Neural cell (in vitro differentiated cells): ENCODE data around the gene SULF2. TPM values are rescaled to one million over a fixed set of nuclear protein-coding genes. Genes with fewer than 3 reads are reported as not detected.

ENCODE experiments used
- H2AFZ ChIP-seq: fragments of 200-600, 300-800 bp; sonication (generic), shearing (Covaris generic); 2 replicates; pipeline ENCODE4 v1.6.0; 2014; ENCODE audit warnings: low read depth, mild to moderate bottlenecking, antibody characterized with exemption, low read length, moderate library complexity
- H3F3A ChIP-seq: fragments of 200-600 bp; shearing (Covaris generic); 2 replicates; pipeline ENCODE4 v1.6.1; 2016; ENCODE audit warnings: mild to moderate bottlenecking, moderate library complexity, mixed read lengths, antibody characterized with exemption, low read length; ENCODE audit not compliant: insufficient read depth, poor library complexity, severe bottlenecking
- H3K27ac ChIP-seq: fragments of 200-600, 300-800 bp; sonication (generic), shearing (Covaris generic); 2 replicates; pipeline ENCODE4 v1.5.1; 2014; ENCODE audit warnings: mild to moderate bottlenecking, low read length, moderate library complexity
- H3K27me3 ChIP-seq: fragments of 300-800, 200-600 bp; sonication (generic), shearing (Covaris generic); 2 replicates; pipeline ENCODE4 v1.6.0; 2014; ENCODE audit warnings: mild to moderate bottlenecking, low read depth, low read length, moderate library complexity; ENCODE audit not compliant: insufficient read depth
- H3K36me3 ChIP-seq: fragments of 300-800, 200-600 bp; sonication (generic), shearing (Covaris generic); 2 replicates; pipeline ENCODE4 v1.5.1; 2014; ENCODE audit warnings: mild to moderate bottlenecking, antibody characterized with exemption, low read length, moderate library complexity; ENCODE audit not compliant: insufficient read depth
- H3K4me2 ChIP-seq: fragments of 300-800, 200-600 bp; sonication (generic), shearing (Covaris generic); 2 replicates; pipeline ENCODE4 v1.6.0; 2014; ENCODE audit warnings: mild to moderate bottlenecking, low read length
- H3K4me3 ChIP-seq: fragments of 300-800, 200-600 bp; sonication (generic), shearing (Covaris generic); 2 replicates; pipeline ENCODE4 v1.5.1; 2014; ENCODE audit warnings: mild to moderate bottlenecking, low read length, moderate library complexity
- H3K79me2 ChIP-seq: fragments of 200-600 bp; shearing (Covaris generic); replicated peaks from 2 replicates; pipeline ENCODE4 v1.6.0; 2014; ENCODE audit warnings: mild to moderate bottlenecking, low read length, moderate library complexity; ENCODE audit not compliant: insufficient read depth
- H3K9ac ChIP-seq: fragments of 300-800, 200-600 bp; sonication (generic), shearing (Covaris generic); 2 replicates; pipeline ENCODE4 v1.6.1; 2016; ENCODE audit warnings: mild to moderate bottlenecking, low read length, mixed read lengths
- H3K9me2 ChIP-seq: fragments of 200-600 bp; shearing (Covaris generic); 2 replicates; pipeline ENCODE4 v1.6.1; 2016; ENCODE audit warnings: mild to moderate bottlenecking, low read length, mixed read lengths; ENCODE audit not compliant: insufficient read depth
- H3K9me3 ChIP-seq: fragments of 200-600, 300-800 bp; sonication (generic), shearing (Covaris generic); 2 replicates; pipeline ENCODE4 v1.6.1; 2016; ENCODE audit warnings: mild to moderate bottlenecking, mixed run types, low read length, moderate library complexity, mixed read lengths
- H4K20me1 ChIP-seq: fragments of 200-600 bp; shearing (Covaris generic); 2 replicates; pipeline ENCODE4 v1.6.1; 2016; ENCODE audit warnings: mild to moderate bottlenecking, mixed run types; ENCODE audit not compliant: insufficient read depth
- CTCF ChIP-seq: fragments of 450-650 bp; IDR thresholded peaks from 2 replicates; pipeline ENCODE4 v1.5.1; 2014; ENCODE audit warnings: antibody characterized with exemption, mild to moderate bottlenecking, moderate library complexity; ENCODE audit not compliant: poor library complexity, severe bottlenecking
- EP300 ChIP-seq: fragments of 450-650 bp; conservative IDR thresholded peaks from 2 replicates; pipeline ENCODE4 v1.6.1; 2014; ENCODE audit warnings: antibody characterized with exemption, mild to moderate bottlenecking, moderate library complexity; ENCODE audit not compliant: poor library complexity, severe bottlenecking
- EZH2 ChIP-seq: fragments of 200-600, 300-800 bp; shearing (Covaris generic), sonication (generic); IDR thresholded peaks from 2 replicates; pipeline ENCODE4 v1.6.1; 2014; ENCODE audit warnings: antibody characterized with exemption, low read length, borderline replicate concordance, mild to moderate bottlenecking; ENCODE audit not compliant: insufficient read depth, poor library complexity, severe bottlenecking
- MXI1 ChIP-seq: fragments of 450-650 bp; conservative IDR thresholded peaks from 2 replicates; pipeline ENCODE4 v1.6.1; 2014; ENCODE audit warnings: antibody characterized with exemption, mild to moderate bottlenecking; ENCODE audit not compliant: poor library complexity, severe bottlenecking
- POLR2AphosphoS5 ChIP-seq: IDR thresholded peaks from 2 replicates; pipeline ENCODE4 v1.6.1; 2012
- RAD21 ChIP-seq: fragments of 450-650 bp; conservative IDR thresholded peaks from 2 replicates; pipeline ENCODE4 v1.6.1; 2014; ENCODE audit warnings: antibody characterized with exemption, mild to moderate bottlenecking, moderate library complexity
- SMC3 ChIP-seq: fragments of 450-650 bp; conservative IDR thresholded peaks from 2 replicates; pipeline ENCODE4 v1.6.1; 2014; ENCODE audit warnings: antibody characterized with exemption, mild to moderate bottlenecking, moderate library complexity; ENCODE audit not compliant: poor library complexity
- TAF1 ChIP-seq: IDR thresholded peaks from 2 replicates; pipeline ENCODE4 v1.6.1; 2012; ENCODE audit warnings: low read depth
- polyA plus RNA-seq: library from polyadenylated mRNA; depleted of rRNA; stranded (reverse); fragments of >200 nt; gene quantifications from 2 replicates; pipeline ENCODE4 v1.2.3, GENCODE V29; 2014
- TF ChIP-seq, protein P1 (sequence below): IDR thresholded peaks from 2 replicates; pipeline ENCODE4 v1.6.1; 2012; ENCODE audit warnings: borderline replicate concordance

SULF2 gene
- polyA plus RNA-seq, 1 donor from 2014 or later = 30.0 TPM

GRCh38 chr20:47740121-47740861, 45.0 kb downstream of the SULF2 start:
- Histone ChIP-seq H3K4me3 (no peak overlapping the region), H3K9me2 (no peaks in the 10 kb centered on the region), H3K27ac (no peak overlapping the region), H3K27me3 (no peaks in the 10 kb centered on the region), H3K9ac (no peak overlapping the region), H3K9me3 (no peaks in the 10 kb centered on the region), H4K20me1 (no peaks in the 10 kb centered on the region), H2AFZ (no peak overlapping the region), H3K36me3 (no peaks in the 10 kb centered on the region), H3F3A (no peaks in the 10 kb centered on the region), H3K4me2 (no peak overlapping the region), H3K79me2 (no peaks in the 10 kb centered on the region)
- no peak for TF ChIP-seq MXI1
- TF ChIP-seq, protein P1, sequence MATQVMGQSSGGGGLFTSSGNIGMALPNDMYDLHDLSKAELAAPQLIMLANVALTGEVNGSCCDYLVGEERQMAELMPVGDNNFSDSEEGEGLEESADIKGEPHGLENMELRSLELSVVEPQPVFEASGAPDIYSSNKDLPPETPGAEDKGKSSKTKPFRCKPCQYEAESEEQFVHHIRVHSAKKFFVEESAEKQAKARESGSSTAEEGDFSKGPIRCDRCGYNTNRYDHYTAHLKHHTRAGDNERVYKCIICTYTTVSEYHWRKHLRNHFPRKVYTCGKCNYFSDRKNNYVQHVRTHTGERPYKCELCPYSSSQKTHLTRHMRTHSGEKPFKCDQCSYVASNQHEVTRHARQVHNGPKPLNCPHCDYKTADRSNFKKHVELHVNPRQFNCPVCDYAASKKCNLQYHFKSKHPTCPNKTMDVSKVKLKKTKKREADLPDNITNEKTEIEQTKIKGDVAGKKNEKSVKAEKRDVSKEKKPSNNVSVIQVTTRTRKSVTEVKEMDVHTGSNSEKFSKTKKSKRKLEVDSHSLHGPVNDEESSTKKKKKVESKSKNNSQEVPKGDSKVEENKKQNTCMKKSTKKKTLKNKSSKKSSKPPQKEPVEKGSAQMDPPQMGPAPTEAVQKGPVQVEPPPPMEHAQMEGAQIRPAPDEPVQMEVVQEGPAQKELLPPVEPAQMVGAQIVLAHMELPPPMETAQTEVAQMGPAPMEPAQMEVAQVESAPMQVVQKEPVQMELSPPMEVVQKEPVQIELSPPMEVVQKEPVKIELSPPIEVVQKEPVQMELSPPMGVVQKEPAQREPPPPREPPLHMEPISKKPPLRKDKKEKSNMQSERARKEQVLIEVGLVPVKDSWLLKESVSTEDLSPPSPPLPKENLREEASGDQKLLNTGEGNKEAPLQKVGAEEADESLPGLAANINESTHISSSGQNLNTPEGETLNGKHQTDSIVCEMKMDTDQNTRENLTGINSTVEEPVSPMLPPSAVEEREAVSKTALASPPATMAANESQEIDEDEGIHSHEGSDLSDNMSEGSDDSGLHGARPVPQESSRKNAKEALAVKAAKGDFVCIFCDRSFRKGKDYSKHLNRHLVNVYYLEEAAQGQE = no peak
- no peak for TF ChIP-seq TAF1
- no peak for TF ChIP-seq SMC3
- TF ChIP-seq CTCF = no peak
- TF ChIP-seq EP300 = no peak
- no peak for TF ChIP-seq EZH2
- TF ChIP-seq RAD21 = no peak
- TF ChIP-seq POLR2AphosphoS5 = no peak

- H3K9me3 ChIP-seq = no peaks in the 10 kb centered on the region
Measured at GRCh38 chr20:47737923-47738322, 47.4 kb downstream of the SULF2 start.

More at GRCh38 chr20:47737923-47738322, 47.4 kb downstream of the SULF2 start:
- Histone ChIP-seq H3F3A (no peaks in the 10 kb centered on the region), H3K4me2 (no peak overlapping the region), H2AFZ (no peak overlapping the region), H3K9me2 (no peaks in the 10 kb centered on the region), H3K36me3 (no peaks in the 10 kb centered on the region), H3K9ac (no peak overlapping the region), H3K27me3 (no peaks in the 10 kb centered on the region), H3K4me3 (no peak overlapping the region), H3K27ac (no peak overlapping the region), H4K20me1 (no peaks in the 10 kb centered on the region), H3K79me2 (no peaks in the 10 kb centered on the region)
- TF ChIP-seq, protein P1 = no peak
- TF ChIP-seq RAD21 (no peak), EP300 (no peak), MXI1 (no peak), EZH2 (no peak), TAF1 (no peak)
